T-helper 2 cell treated with Interferon-gamma antibody and Interleukin-4, amounts not matched to agents 5 μg/mL and 100 μg/mL, for 36 hours (primary cell): ENCODE results near the gene FAM13A.
"Not testable (repeated sequence)": the region's sequence is repeated elsewhere in the genome, so short reads cannot be mapped to it uniquely, and the experiment has no call there.

Experiments
- DNase-seq: peaks from one replicate; pipeline ENCODE4 v3.0.0; 2021; ENCODE audit warnings: low spot score
- H3K27ac Mint-ChIP-seq: one replicate; pipeline ENCODE4 v1.8.0; 2021; ENCODE audit warnings: mild to moderate bottlenecking, mixed read lengths
- H3K27me3 Mint-ChIP-seq: one replicate; pipeline ENCODE4 v1.8.0; 2021; ENCODE audit warnings: low read depth, mixed read lengths
- H3K36me3 Mint-ChIP-seq: one replicate; pipeline ENCODE4 v1.8.0; 2021; ENCODE audit warnings: low read depth, mixed read lengths
- H3K4me1 Mint-ChIP-seq: one replicate; pipeline ENCODE4 v1.8.0; 2021; ENCODE audit warnings: low read depth, mixed read lengths
- H3K4me3 Mint-ChIP-seq: one replicate; pipeline ENCODE4 v1.8.0; 2022; ENCODE audit warnings: mild to moderate bottlenecking, moderate library complexity, mixed read lengths
- H3K9me3 Mint-ChIP-seq: one replicate; pipeline ENCODE4 v1.8.0; 2021; ENCODE audit warnings: mixed read lengths

The FAM13A gene

DNA sequence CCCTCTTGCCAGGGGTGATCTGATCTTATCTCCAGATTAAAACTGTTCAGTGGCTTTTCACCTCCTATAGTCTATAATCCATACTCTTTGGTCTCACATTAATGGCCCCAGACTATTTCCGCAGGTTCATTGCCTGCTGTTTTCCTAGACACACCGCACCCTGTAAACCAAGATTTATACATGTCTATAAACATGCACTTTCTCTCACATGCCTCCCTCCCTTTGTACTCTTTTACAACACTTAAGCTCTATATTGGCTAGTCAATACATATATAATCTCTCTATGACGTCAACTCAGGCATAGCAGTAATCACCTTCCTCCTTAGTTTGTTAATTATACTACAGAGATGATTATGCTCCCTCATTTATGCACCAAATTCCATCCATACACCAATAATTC lies 188.5 kb downstream of the FAM13A start:
- Mint-ChIP-seq H3K27me3 (no peaks in the 10 kb centered on the region), H3K4me1 (no peaks in the 10 kb centered on the region), H3K9me3 (no peaks in the 10 kb centered on the region), H3K4me3 (no peak overlapping the region), H3K36me3 (no peaks in the 10 kb centered on the region), H3K27ac (no peak overlapping the region)
- DNase-seq, result no peak

DNA sequence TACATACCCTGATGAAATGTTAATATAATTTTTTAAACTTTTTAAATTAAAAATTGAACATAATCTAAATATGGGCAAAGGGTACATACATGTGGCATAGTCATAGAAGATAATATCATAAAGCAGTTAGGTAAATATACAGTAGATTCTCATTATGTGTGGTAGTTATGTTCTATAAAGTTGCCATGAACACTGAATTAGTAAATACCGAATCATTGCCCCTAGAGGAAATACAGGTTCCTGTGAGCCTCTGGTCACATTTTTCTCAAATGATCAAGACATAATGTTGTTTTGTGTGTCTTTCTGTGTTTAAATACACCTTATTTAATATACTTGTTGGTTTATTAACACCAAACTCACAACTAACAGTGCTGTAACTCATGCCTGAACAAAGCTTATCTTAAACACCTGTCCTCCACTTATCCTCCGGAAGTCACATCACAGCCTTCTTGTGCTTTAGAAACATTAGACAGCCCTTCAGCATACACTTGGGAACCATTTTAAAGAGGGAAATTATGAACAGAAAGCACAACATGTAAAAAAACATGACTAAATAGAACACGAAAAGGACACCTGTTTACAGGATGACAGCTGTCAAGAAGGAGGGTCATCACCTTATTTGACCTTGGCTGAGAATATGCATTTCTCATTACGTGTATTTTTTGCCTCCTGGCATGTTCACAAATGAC lies 190.0 kb downstream of the FAM13A start:
- Mint-ChIP-seq H3K36me3 (no peaks in the 10 kb centered on the region), H3K9me3 (no peaks in the 10 kb centered on the region), H3K27me3 (no peaks in the 10 kb centered on the region), H3K4me1 (no peaks in the 10 kb centered on the region), H3K27ac (no peak overlapping the region), H3K4me3 (no peak overlapping the region)
- DNase-seq, result no peak

DNA sequence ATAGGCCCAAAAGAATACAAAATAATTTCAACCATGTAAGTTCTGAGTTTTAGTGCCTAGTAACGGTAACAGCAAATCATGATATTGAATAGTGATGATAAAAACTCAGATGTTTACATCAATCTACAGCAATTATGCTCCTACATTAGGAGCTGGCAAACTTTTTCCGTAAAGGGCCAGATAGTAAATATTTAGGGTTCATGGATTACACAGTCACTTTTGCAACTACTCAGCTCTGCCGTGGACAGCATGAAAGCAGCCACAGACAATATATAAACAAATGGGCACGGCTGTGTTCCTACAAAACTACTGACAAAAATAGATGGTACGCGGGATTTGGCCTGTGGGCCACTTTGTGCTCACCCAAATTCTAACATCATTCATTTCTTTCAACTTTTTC lies 191.5 kb downstream of the FAM13A start:
- H3K4me3 Mint-ChIP-seq, result no peak overlapping the region
- DNase-seq, result no peak
- no peaks in the 10 kb centered on the region for H3K4me1 Mint-ChIP-seq
- H3K9me3 Mint-ChIP-seq, result no peaks in the 10 kb centered on the region
- H3K36me3 Mint-ChIP-seq, result no peaks in the 10 kb centered on the region
- no peaks in the 10 kb centered on the region for H3K27me3 Mint-ChIP-seq
- no peak overlapping the region for H3K27ac Mint-ChIP-seq

DNA sequence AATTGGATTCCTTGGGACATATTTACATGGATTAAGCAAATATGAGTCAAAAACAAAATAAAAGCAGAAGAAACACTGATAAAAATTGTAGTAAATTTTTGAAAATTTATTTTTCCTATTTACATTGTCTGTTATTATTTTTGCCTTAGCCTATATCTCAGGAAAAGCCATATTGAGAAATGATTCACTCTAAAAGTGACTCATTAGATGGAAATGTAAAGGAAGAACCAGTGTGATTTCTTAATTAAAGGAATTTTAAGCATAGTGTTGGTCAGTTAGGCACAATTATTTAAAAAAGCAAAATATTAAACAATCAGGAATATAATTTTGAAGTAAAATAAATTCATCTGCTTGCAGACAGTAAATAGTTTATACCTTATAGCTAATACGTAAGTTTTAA lies 191.9 kb downstream of the FAM13A start:
- Mint-ChIP-seq H3K27ac (no peak overlapping the region), H3K9me3 (no peaks in the 10 kb centered on the region), H3K4me3 (no peak overlapping the region), H3K4me1 (no peaks in the 10 kb centered on the region), H3K36me3 (no peaks in the 10 kb centered on the region), H3K27me3 (no peaks in the 10 kb centered on the region)
- DNase-seq, result no peak

DNA sequence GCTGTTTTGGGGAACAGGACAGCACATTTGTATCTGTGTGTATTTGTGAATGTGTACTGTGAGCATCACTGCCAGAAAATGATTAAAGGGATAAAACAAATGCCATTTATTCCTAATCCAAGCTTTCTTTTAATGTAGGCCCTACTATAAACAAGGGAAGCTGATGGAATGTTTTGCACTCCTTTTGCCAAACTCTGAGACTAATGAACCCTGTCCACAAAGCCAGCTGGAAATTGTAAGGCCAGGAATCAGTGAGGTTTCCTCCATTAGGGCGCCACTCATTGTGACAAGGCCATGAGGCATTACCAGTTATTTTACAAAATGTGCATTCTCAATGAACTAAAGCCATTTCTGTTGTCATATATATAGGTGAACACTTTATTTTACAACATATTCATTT lies 196.4 kb downstream of the FAM13A start:
- H3K27me3 Mint-ChIP-seq, result peaks cover 2% of the 10 kb centered on the region
- H3K4me3 Mint-ChIP-seq, result no peak overlapping the region
- no peak for DNase-seq
- no peaks in the 10 kb centered on the region for H3K36me3 Mint-ChIP-seq
- no peak overlapping the region for H3K27ac Mint-ChIP-seq
- H3K9me3 Mint-ChIP-seq, result no peaks in the 10 kb centered on the region
- H3K4me1 Mint-ChIP-seq, result no peaks in the 10 kb centered on the region

DNA sequence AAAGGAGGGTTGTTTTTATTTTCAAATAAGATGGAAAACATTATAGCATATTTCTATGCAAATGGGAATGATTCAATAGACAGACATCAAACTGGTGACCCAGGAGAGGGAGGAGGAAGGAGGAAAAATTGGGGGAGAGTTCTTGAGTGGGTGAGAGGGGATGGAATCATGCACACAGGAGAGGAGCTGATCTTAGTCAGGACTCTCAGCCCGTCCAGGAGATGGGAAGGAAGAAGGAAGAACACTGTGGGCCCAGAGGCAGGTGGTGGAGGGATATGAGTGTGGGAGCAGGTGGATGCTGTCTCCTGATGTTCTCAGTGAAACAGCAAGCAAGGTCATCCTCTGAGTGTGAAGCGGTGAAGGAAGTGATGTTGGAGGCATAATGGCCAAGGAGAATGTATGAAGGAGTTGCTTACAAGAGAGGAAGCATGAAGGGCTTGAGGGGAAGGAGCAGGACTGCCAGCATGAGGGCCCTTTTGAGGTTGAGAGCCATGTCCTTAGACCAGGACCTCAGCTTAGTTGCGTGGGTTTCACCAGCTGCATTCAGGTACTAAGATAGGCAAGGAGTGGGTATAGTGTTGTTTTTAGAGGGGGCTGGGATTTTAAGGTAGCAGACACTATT lies 197.7 kb downstream of the FAM13A start:
- no peaks in the 10 kb centered on the region for H3K36me3 Mint-ChIP-seq
- no peaks in the 10 kb centered on the region for H3K4me1 Mint-ChIP-seq
- H3K27me3 Mint-ChIP-seq, result peaks cover 2% of the 10 kb centered on the region
- H3K27ac Mint-ChIP-seq, result no peak overlapping the region
- no peak for DNase-seq
- no peak overlapping the region for H3K4me3 Mint-ChIP-seq
- no peaks in the 10 kb centered on the region for H3K9me3 Mint-ChIP-seq

DNA sequence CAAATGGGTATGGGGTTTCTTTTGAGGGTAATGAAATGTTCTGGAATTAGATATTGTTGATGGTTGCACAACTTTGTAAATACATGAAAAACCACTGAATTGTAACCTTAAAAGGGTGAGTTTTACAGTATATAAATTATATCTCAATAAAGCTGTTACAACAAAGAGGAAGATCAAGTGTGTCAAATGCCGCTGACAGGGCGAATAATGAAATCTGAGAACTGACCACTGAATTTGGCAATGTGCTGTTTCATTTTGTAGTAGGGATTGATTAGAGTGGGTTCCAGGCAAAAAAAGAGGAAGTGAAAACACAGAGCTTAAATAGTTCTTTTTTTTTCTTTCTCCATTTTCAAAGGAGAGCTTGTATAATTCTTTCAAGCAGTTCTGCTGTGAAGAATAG lies 198.2 kb downstream of the FAM13A start:
- H3K9me3 Mint-ChIP-seq, result no peaks in the 10 kb centered on the region
- H3K36me3 Mint-ChIP-seq, result no peaks in the 10 kb centered on the region
- no peak for DNase-seq
- H3K4me3 Mint-ChIP-seq, result no peak overlapping the region
- no peak overlapping the region for H3K27ac Mint-ChIP-seq
- H3K27me3 Mint-ChIP-seq, result peaks cover 2% of the 10 kb centered on the region
- no peaks in the 10 kb centered on the region for H3K4me1 Mint-ChIP-seq

DNA sequence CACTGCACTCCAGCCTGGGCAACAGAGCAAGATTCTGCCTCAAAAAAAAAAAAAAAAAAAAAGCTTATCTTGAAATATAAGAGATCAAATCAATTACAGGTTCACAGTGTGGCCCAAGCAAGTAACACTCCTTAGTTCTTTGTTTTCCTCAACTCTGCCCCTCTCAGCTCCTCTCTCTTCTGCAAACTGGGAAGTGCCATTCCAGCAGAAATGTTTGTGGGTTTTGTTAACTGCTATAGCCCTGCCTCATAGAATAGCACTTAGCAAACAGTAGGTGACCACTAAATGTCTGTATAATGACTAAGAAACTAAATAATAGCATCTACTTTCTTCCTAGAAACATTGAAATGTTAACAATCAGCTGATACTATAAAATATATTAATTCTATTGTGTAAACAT lies 199.4 kb downstream of the FAM13A start:
- no peak for DNase-seq
- no peaks in the 10 kb centered on the region for H3K9me3 Mint-ChIP-seq
- no peaks in the 10 kb centered on the region for H3K4me1 Mint-ChIP-seq
- peaks cover 2% of the 10 kb centered on the region for H3K27me3 Mint-ChIP-seq
- H3K4me3 Mint-ChIP-seq, result no peak overlapping the region
- H3K27ac Mint-ChIP-seq, result no peak overlapping the region
- H3K36me3 Mint-ChIP-seq, result no peaks in the 10 kb centered on the region

DNA sequence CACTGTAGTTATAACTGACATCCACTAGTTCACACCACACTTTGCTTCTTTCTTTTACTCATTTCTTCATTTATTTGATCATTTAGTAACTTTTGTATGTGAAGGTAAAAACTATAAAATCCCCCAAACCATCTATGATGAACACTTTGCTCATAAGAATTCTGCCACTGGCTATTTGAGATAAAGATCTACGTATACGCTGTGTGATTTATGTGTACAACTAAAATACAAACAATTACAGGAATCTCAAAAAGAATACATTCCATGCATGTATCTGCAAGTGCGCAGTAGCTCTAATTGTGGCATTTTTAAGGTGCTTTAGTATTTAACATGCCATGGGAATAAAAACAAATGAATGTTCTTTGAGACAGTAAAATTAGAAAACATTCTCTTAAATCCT lies 202.5 kb downstream of the FAM13A start:
- Mint-ChIP-seq H3K4me1 (no peaks in the 10 kb centered on the region), H3K4me3 (no peak overlapping the region), H3K9me3 (no peaks in the 10 kb centered on the region), H3K36me3 (no peaks in the 10 kb centered on the region), H3K27me3 (peaks cover 2% of the 10 kb centered on the region), H3K27ac (no peak overlapping the region)
- no peak for DNase-seq

DNA sequence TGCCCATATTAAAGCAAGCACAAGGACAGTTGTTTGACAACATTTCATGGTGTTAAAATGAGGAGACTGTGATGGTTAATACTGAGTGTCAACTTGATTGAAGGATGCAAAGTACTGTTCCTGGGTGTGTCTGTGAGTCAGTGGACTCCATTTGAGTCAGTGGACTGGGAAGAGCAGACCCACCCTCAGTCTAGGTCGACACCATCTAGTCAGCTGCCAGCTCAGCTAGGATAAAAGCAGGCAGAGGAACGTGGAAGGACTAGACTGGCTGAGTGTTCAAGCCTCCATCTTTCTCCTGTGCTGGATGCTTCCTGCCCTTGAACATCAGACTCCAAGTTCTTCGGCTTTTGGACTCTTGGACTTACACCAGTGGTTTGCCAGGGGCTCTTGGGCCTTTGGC lies 203.4 kb downstream of the FAM13A start:
- H3K36me3 Mint-ChIP-seq, H3K4me1 Mint-ChIP-seq, H3K9me3 Mint-ChIP-seq, H3K4me3 Mint-ChIP-seq, DNase-seq, H3K27me3 Mint-ChIP-seq, H3K27ac Mint-ChIP-seq: not testable (repeated sequence)

DNA sequence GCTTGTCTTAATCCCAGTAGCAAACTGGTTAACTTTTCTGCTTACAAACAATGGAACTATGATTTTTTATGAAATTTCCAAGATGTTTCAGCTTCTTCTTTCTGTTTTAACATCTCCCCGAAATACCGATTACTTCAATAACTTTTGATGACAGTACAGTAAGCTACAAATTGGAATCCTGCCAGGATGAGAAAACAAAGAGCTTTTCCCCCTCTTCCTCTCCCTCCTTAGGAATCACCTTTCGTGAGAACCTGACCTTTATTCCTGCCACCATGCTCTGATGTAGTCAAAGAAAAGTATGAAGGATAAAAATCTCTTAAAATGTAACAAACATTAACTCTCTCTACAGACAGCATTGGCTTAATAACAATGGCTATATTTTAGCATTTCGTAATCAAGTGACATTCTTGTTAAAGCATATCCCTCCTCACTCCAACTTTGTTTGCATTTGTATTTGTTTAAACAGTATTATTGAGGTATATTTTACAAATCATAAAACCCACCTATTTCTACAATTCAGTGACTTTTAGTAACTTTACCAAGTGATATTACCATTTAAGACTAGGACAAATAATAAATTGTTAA lies 210.7 kb downstream of the FAM13A start:
- Mint-ChIP-seq H3K9me3 (no peaks in the 10 kb centered on the region), H3K27me3 (peaks cover 12% of the 10 kb centered on the region), H3K4me1 (no peaks in the 10 kb centered on the region), H3K27ac (no peak overlapping the region), H3K4me3 (no peak overlapping the region), H3K36me3 (no peaks in the 10 kb centered on the region)
- DNase-seq, result no peak

DNA sequence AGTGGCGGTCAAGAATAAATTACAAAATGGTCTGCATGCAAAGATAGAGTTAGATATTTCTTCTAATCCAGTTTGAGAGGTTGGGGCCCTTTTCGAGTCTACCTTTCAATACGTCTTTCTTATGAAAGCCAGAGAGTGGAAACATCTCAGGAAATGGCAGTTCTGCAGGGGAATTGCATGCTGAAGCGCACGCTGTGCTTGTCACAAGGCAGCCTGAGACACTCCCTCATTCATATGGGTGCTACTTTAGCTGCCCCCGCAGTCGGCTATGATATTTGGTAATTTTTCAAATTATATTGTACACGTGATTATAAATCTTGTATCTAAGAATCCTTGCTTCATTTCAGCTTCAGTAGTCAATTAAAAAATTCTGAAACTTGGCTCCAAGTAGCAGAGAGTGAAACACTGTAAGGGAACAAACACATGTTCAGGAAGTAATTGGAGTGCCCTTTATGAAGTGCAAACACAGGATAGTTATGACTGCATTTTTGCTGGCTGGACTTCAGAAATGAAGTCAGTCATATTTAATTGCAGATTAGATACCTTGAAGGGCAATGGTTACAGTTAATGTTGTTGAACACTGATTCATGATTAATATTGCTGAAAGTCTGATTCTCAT lies 213.8 kb downstream of the FAM13A start:
- H3K36me3 Mint-ChIP-seq, result no peaks in the 10 kb centered on the region
- no peak for DNase-seq

DNA sequence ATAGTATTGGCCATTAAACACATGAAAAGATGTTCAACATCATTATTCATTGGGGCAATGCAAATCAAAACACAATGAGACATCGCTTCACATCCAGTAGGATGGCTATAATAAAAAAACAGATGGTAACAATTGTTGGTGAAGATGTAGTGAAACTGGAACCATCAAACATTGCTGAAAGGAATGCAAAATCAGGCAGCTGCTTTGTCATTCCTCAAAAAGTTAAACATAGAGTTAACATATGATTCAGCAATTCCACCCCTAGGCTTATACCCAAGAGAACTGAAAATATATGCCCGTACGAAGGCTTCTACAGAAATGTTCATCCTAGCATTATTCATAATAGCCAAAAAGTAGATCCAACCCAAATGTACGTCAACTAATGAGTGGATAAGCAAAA lies 215.3 kb downstream of the FAM13A start:
- no peak overlapping the region for H3K27ac Mint-ChIP-seq
- no peaks in the 10 kb centered on the region for H3K9me3 Mint-ChIP-seq
- H3K4me3 Mint-ChIP-seq, result no peak overlapping the region
- H3K27me3 Mint-ChIP-seq, result peaks cover 12% of the 10 kb centered on the region
- no peaks in the 10 kb centered on the region for H3K36me3 Mint-ChIP-seq
- no peak for DNase-seq
- H3K4me1 Mint-ChIP-seq, result no peaks in the 10 kb centered on the region

More for the DNA sequence above, 213.8 kb downstream of the FAM13A start:
- H3K4me3 Mint-ChIP-seq, result no peak overlapping the region
- H3K9me3 Mint-ChIP-seq, result no peaks in the 10 kb centered on the region
- H3K27ac Mint-ChIP-seq, result no peak overlapping the region
- H3K4me1 Mint-ChIP-seq, result no peaks in the 10 kb centered on the region
- H3K27me3 Mint-ChIP-seq, result peaks cover 12% of the 10 kb centered on the region

DNA sequence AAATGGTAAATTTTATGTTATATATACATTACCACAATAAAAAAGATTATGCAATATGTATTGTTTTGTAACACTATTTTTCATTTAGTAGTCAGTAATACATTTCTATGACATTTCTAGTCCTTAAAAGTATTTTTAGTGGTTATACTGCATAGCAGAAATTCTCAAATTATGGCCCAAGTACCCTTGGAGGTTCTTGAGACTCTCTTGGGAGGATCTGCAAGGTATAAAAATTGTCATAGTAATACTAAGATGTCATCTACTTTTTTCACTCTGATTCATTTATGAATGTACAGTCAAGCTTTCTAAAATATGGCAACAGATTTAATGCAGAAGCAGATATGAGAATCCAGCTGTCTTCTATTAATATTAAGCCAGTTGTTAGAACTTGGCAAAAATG lies 220.8 kb downstream of the FAM13A start:
- no peak for DNase-seq
- H3K4me3 Mint-ChIP-seq, result no peak overlapping the region
- H3K4me1 Mint-ChIP-seq, result peaks cover 2% of the 10 kb centered on the region
- no peaks in the 10 kb centered on the region for H3K36me3 Mint-ChIP-seq
- no peaks in the 10 kb centered on the region for H3K9me3 Mint-ChIP-seq
- H3K27me3 Mint-ChIP-seq, result no peaks in the 10 kb centered on the region
- no peak overlapping the region for H3K27ac Mint-ChIP-seq
